MCF 10A (cell line): ENCODE results near the gene ZBP1. TPM values are rescaled to one million over a fixed set of nuclear protein-coding genes. Genes with fewer than 3 reads are reported as not detected.

Source experiments
- BruUV-seq: library from RNA; stranded (reverse); fragments of 400-500 nt; replicated peaks from 2 replicates; lab custom pipeline; 2021; lab: Mats Ljungman, UMichigan
- CTCF ChIA-PET: fragments of 300-600 bp; sonication (Branson Sonifier 250); formaldehyde crosslinking; extraction: SDS; loops from one replicate; lab custom pipeline; 2021; ENCODE audit warnings: antibody characterized with exemption, inconsistent platforms; lab: Yijun Ruan, JAX
- POLR2A ChIA-PET: fragments of 300-600, 350-650 bp; sonication (Branson Sonifier 250); formaldehyde crosslinking; extraction: SDS; loops from one replicate; lab custom pipeline; 2020; ENCODE audit warnings: antibody characterized with exemption, inconsistent platforms; lab: Yijun Ruan, JAX
- DNase-seq: peaks from one replicate; pipeline ENCODE4 v3.0.0-alpha.2; 2018; ENCODE audit not compliant: unreplicated experiment
- H3K27ac Mint-ChIP-seq: one replicate; pipeline ENCODE4 v1.8.0; 2022; ENCODE audit warnings: mild to moderate bottlenecking, low read depth, mixed read lengths; ENCODE audit not compliant: unreplicated experiment
- H3K27me3 Mint-ChIP-seq: one replicate; pipeline ENCODE4 v1.8.0; 2022; ENCODE audit warnings: mixed read lengths; ENCODE audit not compliant: insufficient read depth, unreplicated experiment
- H3K36me3 Mint-ChIP-seq: one replicate; pipeline ENCODE4 v1.8.0; 2022; ENCODE audit warnings: mild to moderate bottlenecking, moderate library complexity, mixed read lengths; ENCODE audit not compliant: insufficient read depth, unreplicated experiment
- H3K4me1 Mint-ChIP-seq: one replicate; pipeline ENCODE4 v1.8.0; 2022; ENCODE audit warnings: mixed read lengths; ENCODE audit not compliant: insufficient read depth, unreplicated experiment
- H3K4me3 Mint-ChIP-seq: one replicate; pipeline ENCODE4 v1.8.0; 2022; ENCODE audit warnings: mild to moderate bottlenecking, moderate library complexity, mixed read lengths; ENCODE audit not compliant: unreplicated experiment
- H3K9me3 Mint-ChIP-seq: one replicate; pipeline ENCODE4 v1.8.0; 2022; ENCODE audit warnings: mixed read lengths; ENCODE audit not compliant: unreplicated experiment
- intact Hi-C: fragments of 100-400 bp; cut with micrococcal nuclease; formaldehyde crosslinking; loops from 2 replicates; pipeline ENCODE4 v1.14.1; 2022
- total RNA-seq: library from RNA; stranded (reverse); gene quantifications from 2 replicates; pipeline ENCODE4 v1.2.3, GENCODE V29; 2022
- TF ChIP-seq, protein P1 (sequence below): fragments of 200-600 bp; IDR thresholded peaks from one replicate; pipeline ENCODE4 v1.8.0; 2022; ENCODE audit warnings: antibody characterized with exemption, mild to moderate bottlenecking; ENCODE audit not compliant: unreplicated experiment

ZBP1 gene
- total RNA-seq, 1 experiment from 2014 or later: not detected

DNA sequence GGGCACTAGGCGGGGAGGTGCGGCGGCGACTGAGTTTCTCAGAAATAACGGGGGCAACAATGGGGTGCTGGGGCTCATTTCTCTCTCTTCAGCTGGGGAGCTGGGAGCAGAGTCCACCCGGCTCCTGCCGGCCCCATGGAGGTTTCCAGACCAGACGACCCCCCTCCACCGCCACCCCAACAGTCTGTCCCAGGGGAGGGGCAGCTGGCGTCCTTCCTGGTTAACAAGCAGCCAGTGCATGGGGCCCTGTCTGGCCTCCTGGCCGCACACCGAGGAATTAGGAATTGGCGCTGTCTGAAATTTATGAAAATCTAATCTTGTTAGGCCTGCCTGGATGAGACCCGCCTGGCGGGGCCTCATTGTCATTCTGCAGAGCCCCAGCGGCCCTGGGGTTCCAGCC is 47.2 kb upstream of the ZBP1 start:
- POLR2A ChIA-PET: no interaction called here
- TF ChIP-seq, protein P1, sequence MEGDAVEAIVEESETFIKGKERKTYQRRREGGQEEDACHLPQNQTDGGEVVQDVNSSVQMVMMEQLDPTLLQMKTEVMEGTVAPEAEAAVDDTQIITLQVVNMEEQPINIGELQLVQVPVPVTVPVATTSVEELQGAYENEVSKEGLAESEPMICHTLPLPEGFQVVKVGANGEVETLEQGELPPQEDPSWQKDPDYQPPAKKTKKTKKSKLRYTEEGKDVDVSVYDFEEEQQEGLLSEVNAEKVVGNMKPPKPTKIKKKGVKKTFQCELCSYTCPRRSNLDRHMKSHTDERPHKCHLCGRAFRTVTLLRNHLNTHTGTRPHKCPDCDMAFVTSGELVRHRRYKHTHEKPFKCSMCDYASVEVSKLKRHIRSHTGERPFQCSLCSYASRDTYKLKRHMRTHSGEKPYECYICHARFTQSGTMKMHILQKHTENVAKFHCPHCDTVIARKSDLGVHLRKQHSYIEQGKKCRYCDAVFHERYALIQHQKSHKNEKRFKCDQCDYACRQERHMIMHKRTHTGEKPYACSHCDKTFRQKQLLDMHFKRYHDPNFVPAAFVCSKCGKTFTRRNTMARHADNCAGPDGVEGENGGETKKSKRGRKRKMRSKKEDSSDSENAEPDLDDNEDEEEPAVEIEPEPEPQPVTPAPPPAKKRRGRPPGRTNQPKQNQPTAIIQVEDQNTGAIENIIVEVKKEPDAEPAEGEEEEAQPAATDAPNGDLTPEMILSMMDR: no peak
- H3K9me3 Mint-ChIP-seq: no peaks in the 10 kb centered on the region
- no peaks in the 10 kb centered on the region for H3K27me3 Mint-ChIP-seq
- intact Hi-C loops: no loop called here
- H3K4me3 Mint-ChIP-seq: no peak overlapping the region
- CTCF ChIA-PET: interaction anchor here (0.5 to 1.4 kb wide), 3 partner anchors 13 to 904 kb away, joined by 4 read pairs; no protein-coding TSS in a partner anchor
- no peaks in the 10 kb centered on the region for H3K36me3 Mint-ChIP-seq
- no TSS peak for BruUV-seq
- no peak for DNase-seq
- no peak overlapping the region for H3K27ac Mint-ChIP-seq
- H3K4me1 Mint-ChIP-seq: no peaks in the 10 kb centered on the region

DNA sequence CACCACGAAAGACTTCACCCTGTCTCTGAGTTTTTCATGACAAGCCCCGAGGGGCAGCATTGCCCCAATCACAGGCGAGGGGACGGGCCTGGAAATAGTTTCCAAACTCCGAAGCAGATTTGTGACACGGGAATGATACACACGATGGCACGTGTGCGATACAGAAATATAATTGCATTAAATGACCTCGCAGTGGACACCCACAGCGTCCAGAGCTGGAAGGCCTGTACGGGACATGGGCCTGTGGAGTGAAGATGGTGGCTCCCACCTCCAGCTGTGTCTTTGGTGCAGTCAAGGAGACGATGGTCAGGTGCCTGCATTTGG is 46.6 kb upstream of the ZBP1 start:
- ChIA-PET CTCF (interaction anchor here (0.5 to 1.4 kb wide), 2 partner anchors 13 to 904 kb away, joined by 4 read pairs; no protein-coding TSS in a partner anchor), POLR2A (no interaction called here)
- TF ChIP-seq, protein P1: no peak
- no peaks in the 10 kb centered on the region for H3K27me3 Mint-ChIP-seq
- H3K4me3 Mint-ChIP-seq: no peak overlapping the region
- no peak for DNase-seq
- no peaks in the 10 kb centered on the region for H3K9me3 Mint-ChIP-seq
- peaks cover 5% of the 10 kb centered on the region for H3K36me3 Mint-ChIP-seq
- no peak overlapping the region for H3K27ac Mint-ChIP-seq
- H3K4me1 Mint-ChIP-seq: no peaks in the 10 kb centered on the region
- intact Hi-C loops: no loop called here
- BruUV-seq: no TSS peak

DNA sequence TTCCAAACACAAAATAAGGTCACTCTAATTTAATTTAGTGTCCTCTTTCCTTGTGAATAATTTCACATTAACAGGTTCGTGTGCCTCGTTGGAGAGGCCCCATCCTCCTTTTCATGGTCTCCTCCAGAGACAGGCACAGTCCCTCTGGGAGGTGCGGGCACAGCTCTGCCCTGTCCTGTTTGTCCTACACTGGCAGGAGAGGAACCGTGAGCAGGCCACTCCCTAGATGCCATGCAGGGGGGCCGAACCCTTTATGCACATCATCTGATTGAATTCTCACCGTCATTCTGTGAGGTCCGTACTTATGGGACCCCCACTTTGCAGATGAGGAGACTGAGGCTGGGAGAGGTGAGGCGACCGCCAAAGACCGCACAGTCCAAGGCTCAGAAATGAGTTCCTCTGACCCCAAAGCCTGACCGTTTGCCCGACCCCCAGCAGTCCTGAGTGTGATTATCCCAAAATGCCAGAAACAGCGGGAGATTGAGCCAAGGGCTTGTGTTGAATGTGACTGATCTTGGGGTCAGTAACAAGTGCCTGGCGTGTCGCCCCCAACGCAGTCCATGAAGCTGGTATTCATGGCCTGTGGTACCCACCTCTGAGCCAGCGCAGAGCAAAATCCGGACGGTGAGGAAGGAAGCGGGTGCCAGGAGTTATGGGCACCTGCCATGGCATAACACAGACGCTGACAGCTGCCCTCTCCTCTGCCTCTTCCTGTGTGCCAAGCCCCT is 46.0 kb upstream of the ZBP1 start:
- H3K4me1 Mint-ChIP-seq: no peaks in the 10 kb centered on the region
- CTCF ChIA-PET: interaction anchor here (0.6 to 1.4 kb wide), 2 partner anchors 12 to 529 kb away, joined by 4 to 5 read pairs; no protein-coding TSS in a partner anchor
- intact Hi-C loops: no loop called here
- no peak overlapping the region for H3K4me3 Mint-ChIP-seq
- H3K27ac Mint-ChIP-seq: no peak overlapping the region
- BruUV-seq: no TSS peak
- POLR2A ChIA-PET: interaction anchor here (0.7 kb wide), 1 partner anchor 11 kb away, joined by 3 read pairs; no protein-coding TSS in a partner anchor
- no peaks in the 10 kb centered on the region for H3K27me3 Mint-ChIP-seq
- no peaks in the 10 kb centered on the region for H3K9me3 Mint-ChIP-seq
- H3K36me3 Mint-ChIP-seq: peaks cover 6% of the 10 kb centered on the region
- no peak for DNase-seq
- TF ChIP-seq, protein P1: no peak

DNA sequence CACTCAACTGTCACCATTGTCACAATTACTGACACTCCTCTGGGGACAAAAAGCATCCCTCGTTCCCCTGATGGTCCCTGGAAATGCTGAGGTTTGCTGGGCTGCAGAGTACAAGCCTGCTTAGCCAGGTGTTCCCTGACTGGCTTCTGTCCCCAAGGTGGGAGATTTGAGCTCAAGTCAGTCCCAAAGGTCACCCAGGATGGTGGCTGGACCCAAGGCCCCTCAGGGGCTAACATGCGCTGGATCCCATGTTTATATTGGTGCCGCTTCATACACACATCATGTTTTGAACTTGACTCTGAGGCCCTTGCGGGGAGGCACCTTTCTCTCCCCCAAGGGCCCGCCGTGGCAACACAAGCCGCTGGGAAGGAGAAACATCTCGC is 45.4 kb upstream of the ZBP1 start:
- TF ChIP-seq, protein P1: no peak
- intact Hi-C loops: no loop called here
- no peaks in the 10 kb centered on the region for H3K9me3 Mint-ChIP-seq
- no peak overlapping the region for H3K4me3 Mint-ChIP-seq
- H3K27ac Mint-ChIP-seq: no peak overlapping the region
- H3K36me3 Mint-ChIP-seq: peaks cover 6% of the 10 kb centered on the region
- ChIA-PET POLR2A (no interaction called here), CTCF (interaction anchor here (0.6 to 0.7 kb wide), 3 partner anchors 30 to 530 kb away, joined by 3 to 5 read pairs (median 3); no protein-coding TSS in a partner anchor)
- H3K4me1 Mint-ChIP-seq: peaks cover 4% of the 10 kb centered on the region
- H3K27me3 Mint-ChIP-seq: no peaks in the 10 kb centered on the region
- BruUV-seq: no TSS peak
- DNase-seq: no peak
